GM21723 (cell line): ENCODE measurements around the gene TSPAN19.

Experiments
- ATAC-seq: cut with Tn5 transposase; IDR thresholded peaks from one replicate; pipeline ENCODE4 v1.9.1; 2021; ENCODE audit warnings: mild to moderate bottlenecking, moderate library complexity; ENCODE audit not compliant: unreplicated experiment

Gene TSPAN19

DNA sequence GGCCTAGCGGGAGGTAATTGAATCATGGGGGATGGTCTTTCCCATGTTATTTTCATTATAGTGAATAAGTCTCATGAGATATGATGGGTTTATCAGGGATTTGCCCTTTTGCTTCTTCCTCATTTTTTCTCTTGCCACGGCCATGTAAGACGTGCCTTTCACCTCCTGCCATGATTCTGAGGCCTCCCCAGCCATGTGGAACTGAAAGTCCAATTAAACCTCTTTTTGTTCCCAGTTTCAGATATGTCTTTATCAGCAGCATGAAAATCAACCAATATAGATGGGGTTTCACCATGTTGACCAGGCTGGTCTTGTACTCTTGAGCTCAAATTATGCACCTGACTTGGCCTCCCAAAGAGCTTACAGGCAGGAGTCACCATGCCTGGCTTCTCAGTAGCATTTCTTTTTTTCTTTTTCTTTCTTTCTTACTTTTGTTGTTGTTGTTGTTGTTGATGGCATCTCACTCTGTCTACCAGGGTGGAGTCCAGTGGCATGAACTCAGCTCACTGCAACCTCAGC lies 33.2 kb downstream of the TSPAN19 start:
- no peak for ATAC-seq

DNA sequence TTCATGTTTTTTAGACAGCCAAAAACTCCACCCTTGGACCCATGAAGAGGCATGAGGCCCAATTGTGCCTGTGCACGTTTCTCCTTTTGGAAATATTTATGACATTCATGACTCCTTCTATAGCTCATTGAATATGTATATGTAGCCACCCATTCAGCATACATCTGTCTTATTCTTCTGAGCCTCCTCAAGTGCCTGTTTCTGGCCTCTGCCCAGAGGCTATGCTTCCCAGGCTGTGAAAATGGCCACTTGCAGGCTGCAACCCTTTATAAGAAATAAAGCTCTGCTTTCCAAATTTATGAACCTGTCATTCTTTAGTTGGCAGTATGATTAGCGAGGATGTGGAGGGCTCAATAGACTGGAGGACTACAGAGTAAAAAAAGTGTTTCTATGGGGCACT lies 35.3 kb downstream of the TSPAN19 start:
- no peak for ATAC-seq

DNA sequence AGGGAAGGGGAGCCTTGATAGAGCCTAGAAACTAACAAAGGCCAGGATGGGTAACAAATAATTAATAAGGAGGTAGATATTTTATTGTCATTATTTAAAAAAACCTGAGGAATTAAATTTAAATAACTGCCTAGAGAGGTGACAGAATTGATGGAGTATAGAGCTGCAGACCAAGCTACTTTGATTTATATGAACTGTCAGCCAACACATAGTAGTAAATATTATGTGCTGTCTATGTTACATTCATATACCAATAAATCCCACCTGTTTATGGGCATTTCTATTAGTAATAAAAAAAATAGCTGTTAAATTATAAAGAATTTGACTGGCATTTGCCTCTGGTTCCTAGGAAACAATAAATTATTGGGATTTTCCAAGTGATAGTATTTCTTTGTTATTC lies 37.7 kb downstream of the TSPAN19 start:
- ATAC-seq = no peak

DNA sequence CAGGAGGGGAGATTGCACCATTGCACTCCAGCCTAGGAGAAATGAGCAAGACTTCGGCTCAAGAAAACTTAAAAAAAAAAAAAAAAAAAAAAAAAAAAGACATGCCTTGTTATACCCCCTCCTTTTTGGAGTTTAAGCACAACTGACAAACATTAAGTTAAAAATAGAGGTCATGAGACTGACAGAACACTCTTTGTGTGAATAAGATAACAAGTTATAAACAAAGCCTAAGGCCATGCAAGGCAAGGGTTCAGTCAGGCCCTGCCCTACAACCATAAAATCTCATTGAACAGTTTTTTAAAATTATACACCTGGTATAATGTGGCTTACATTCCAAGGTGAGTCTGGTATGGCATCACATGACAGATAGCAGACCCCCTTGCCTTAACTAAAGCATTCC lies 39.3 kb downstream of the TSPAN19 start:
- ATAC-seq = no peak

DNA sequence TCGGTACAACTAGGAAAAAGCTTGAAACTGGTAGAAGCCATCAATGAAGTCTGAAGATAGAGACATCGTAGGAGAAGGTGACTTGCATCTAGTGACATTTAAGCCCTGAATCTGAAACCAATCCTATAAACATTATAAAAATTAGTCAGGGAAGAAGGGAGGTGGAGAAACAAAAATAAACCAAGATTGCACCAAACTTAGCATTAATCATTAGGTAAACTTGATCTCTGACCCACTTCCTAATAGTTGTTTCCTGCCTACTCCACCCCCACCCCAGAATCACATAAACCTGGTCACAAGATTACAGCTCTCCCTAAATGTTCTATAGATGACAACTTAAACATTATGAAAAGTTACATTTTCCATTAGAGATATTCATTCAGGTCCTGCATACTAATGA lies 40.4 kb downstream of the TSPAN19 start:
- ATAC-seq = no peak

DNA sequence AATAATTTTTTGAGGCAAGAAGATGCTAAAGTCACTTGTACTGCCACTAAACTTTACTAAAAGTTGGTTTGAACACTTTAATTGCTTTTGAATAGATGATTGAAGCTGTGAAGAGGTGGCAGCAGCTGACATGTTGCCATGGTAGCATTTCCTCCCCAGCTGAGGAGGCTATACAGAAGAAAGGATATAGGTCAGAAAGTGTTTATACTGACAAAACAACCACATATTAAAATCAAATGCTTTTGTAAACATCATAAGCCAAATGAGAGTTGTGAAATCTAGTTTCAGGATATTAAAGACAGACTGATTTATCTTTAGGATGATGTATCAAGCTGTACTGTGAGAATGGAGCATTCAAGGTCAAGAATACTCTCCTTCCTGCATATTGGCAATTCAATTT lies 41.7 kb downstream of the TSPAN19 start:
- no peak for ATAC-seq

DNA sequence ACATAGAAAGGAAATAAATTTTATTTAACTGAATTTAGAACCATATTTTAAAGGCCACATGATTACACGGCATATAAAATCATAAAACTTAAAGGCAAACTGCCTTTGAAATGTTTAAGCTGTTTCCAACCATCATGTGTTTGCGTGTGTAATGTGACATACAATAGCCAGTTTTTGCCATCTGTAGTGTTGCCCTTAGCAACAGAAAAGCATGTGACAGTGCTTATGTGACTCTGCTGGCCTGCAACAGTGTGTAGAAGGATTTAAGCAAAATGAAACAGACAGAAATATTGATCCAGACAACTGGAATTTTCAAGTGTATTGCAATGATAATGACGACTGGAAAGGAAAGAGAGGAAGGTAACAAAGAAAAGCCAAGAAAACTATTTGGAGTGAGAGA lies 49.5 kb downstream of the TSPAN19 start:
- ATAC-seq = no peak

DNA sequence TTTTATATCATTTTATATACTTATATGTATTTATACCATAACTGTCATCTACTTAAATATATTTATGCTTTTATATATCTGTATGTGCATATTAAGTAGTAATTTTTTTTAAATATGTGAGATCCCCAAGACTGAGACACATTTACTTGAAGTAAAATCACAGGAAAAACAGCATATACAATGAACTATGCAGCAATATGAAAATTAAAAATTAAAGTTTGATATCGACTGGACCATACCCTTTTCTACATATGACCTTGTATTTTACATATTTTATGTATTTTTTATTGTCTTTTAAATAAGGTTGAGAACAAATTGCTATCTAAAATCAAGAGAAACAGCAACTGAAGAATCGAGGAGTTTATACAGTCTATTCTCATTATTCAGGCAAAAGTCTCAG lies 50.0 kb downstream of the TSPAN19 start:
- no peak for ATAC-seq

DNA sequence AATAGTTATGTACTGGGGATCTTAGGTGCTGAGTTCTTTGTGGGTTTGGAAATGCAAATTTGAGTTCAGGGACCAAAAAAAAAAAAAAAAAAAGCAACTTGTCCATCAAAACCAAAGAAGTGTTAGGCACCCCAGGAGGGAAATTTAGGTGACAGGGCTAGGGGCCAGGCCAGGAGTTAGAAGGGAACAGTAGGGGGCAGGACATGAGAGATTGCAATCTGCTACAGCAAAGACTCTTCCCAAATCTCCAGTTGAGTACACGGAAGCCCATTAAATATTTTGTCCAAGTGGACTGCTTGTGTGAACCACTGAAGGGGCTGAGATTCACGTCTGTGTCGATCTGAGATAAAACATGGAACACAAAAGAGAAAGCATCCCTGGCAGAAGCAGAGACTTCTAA lies 52.8 kb downstream of the TSPAN19 start:
- ATAC-seq = no peak

DNA sequence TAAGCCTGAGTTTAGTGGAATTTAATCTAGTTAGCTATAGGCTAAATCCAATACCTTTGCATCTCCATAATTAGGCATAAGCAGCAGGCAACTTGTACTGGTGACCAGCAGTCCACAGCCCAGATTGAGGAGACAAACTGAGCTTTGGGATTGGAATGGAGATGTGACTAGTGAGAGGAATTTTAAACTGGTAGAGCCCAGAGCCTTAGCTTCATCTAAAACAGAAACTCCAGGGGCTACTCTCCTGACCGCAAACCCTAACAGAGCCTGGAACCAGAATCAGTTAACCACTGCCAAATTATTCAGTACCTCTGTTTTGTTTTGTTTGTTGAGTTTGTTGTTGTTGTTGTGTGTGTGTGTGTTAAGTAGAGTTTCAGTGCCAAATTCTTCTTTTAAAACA lies 53.2 kb downstream of the TSPAN19 start:
- ATAC-seq = no peak

DNA sequence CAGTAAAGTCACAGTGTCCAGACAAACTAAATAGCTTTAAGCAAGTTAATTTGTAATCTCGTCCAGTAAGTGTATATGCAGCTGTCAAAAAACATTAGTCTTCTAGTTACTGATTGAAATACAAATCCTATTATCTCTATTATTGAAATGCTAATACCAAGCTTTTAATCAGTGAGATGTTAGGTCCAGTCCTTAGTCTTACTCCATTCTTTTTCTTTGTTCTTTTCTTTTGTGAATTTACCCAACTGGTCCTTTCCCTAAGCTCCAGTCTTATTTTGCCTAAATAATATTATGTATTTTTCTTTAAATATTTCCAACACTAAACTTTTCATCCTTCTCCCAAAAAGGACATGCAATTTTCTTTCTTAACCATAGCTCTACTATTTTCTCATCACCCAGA lies 57.2 kb downstream of the TSPAN19 start:
- no peak for ATAC-seq

DNA sequence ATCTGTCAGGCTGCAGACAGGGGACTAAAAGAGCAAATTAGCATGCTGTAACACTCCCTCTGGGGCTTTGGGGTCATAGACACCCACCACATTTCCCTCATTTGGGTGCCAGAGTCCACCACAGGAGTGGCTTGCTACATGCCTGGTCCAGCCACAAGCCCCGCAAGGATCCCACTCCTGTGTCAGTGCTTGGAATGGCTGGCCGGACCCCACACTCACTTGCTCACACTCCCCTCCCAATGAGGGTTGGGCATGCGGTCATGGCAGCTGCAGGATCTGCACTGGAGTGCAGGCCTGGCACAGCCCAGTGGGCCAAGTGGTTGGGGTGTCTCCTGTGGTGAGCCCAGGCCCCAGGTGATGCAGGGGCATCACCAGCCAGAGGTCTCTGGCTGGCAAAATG lies 59.9 kb downstream of the TSPAN19 start:
- ATAC-seq = no peak

DNA sequence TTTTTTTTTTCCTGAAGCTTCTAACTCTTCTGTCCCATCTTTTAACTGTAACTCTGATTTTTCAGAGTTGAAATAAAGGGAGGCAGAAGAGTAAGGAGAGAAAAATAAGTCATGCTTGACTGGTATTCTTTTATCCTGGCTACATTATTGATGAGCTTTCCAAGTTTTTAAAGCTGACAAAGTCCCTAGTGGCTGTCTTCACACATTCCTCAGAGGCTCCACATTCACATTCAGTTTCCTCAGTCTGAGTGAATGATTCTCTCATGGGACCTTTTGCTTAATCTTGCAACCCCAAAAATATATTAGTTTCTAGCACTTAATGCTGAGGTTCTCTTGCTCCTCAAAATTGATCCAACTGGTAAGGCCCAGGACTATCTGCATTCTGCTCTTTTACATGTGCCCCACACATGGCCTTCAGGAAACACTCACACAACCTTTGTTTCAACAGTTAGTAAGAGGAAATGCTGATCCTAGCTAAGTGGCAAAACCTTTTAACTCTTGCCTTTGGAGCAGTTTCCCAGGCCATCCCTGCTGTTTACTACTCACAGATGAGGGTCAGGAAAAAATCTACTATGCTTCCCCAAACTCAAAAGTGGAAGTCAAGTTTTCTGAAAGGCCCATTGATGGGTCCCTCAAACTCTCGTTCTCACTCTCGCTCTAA lies 61.8 kb downstream of the TSPAN19 start:
- no peak for ATAC-seq

DNA sequence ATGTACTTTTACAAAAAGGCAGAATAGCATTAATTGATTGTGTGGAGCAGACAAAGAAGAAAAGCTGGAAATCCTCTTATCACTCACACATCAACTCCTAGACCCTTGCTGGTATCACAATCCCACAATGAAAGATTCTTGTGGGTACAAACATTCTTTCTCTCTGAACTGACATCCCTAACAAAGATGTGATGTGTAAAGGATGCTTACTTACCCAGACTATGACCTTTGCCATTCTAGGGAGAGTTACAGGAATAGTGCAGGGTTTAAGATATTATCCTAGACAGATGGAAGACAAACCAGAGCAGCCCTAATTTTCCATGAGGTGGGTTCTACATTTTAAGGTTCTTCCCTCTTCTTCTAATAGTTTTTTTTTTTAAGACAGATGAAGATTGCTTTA lies 63.1 kb downstream of the TSPAN19 start:
- no peak for ATAC-seq

DNA sequence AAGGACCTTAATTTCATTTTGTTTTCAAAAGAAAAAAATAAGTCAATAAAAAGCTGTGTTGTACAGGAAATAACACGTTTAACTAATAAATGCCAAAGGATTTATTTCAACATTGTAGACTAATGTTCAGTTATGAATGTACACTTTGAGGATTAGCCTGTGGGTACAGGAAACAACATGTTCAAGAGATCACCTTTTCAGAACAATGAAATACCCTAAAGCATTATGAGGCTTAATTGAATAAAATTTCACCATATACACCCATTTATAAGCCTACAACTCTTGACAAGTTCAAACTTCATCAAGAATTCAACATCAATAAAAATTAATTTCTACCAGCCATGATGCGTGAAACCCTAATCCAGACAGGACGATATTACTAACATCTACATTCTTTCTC lies 66.9 kb downstream of the TSPAN19 start:
- ATAC-seq = no peak
